ENCODE measurements around the gene ADGRV1. TPM values are rescaled to one million over a fixed set of nuclear protein-coding genes. Genes with fewer than 3 reads are reported as not detected.
A peak's percentile ranks its signal among the peaks of the same experiment; 100 is the strongest.

The ADGRV1 gene
- total and polyA plus RNA-seq, 9 of the 15 experiments (the other 6 are each of a cell fraction or from before 2014, with no cell fraction given), result 21.7 to 156 (median 58.2) TPM

GRCh38 chr5:90644132-90644531 lies 85.5 kb downstream of the ADGRV1 start (continued):
- TF ChIP-seq SFPQ (IDR thresholded peaks at IDR 0.05; ENCODE audit: low read depth, low read length) (no peak), ELK1 (CRISPR knock-in tag; IDR thresholded peaks at IDR 0.05) (no peak), ZNF778 (CRISPR knock-in tag; IDR thresholded peaks at IDR 0.05) (no peak), MCM5 (IDR thresholded peaks at IDR 0.05; ENCODE audit: low read depth) (no peak), ZBED1 (IDR thresholded peaks at IDR 0.05) (peak; percentile 82; the same call in 1 of the 2 replicates), EP400 (IDR thresholded peaks at IDR 0.05) (peak; percentile 58; the same call in 1 of the 2 replicates), C11orf30 (IDR thresholded peaks at IDR 0.05; ENCODE audit: low read depth) (no peak), CBX8 (IDR thresholded peaks at IDR 0.05; ENCODE audit: borderline replicate concordance, extremely low read depth, low read depth, low read length, poor library complexity, severe bottlenecking) (no peak), RHOXF2B (CRISPR knock-in tag; conservative IDR thresholded peaks at IDR 0.05) (no peak), ZNF507 (tag; conservative IDR thresholded peaks at IDR 0.05) (no peak), MGA (IDR thresholded peaks at IDR 0.05) (no peak), STAG1 (CRISPR knock-in tag; IDR thresholded peaks at IDR 0.05; ENCODE audit: borderline replicate concordance) (no peak), ARID2 (IDR thresholded peaks at IDR 0.05) (no peak), POLR3A (IDR thresholded peaks at IDR 0.05; ENCODE audit: borderline replicate concordance, extremely low read depth, insufficient read depth, insufficient read length) (no peak)

Measured in K562 (cell line).